A549 (cell line): Measurements from ENCODE around the gene ATXN7L1. TPM values are rescaled to one million over a fixed set of nuclear protein-coding genes. Genes with fewer than 3 reads are reported as not detected.

Experiments
- ATAC-seq, 2 experiments: fragments of 200-7000 bp in 1 of 2; fragments of >200 bp in 1 of 2; cut with Nextera tagmentation in 1 of 2; cut with Tn5 transposase in 1 of 2; 3 replicates each; pipeline versions ENCODE4 v1.8.0 to v1.9.1; 2018 to 2020; ENCODE audit warnings: mild to moderate bottlenecking in 1 of 2, moderate library complexity in 1 of 2
- CTCF ChIA-PET: fragments of 300-600 bp; sonication (Branson Sonifier 250); formaldehyde crosslinking; extraction: SDS; loops from one replicate; lab custom pipeline; 2021; ENCODE audit warnings: antibody characterized with exemption, inconsistent platforms; lab: Yijun Ruan, JAX
- POLR2A ChIA-PET: fragments of 350-600 bp; formaldehyde crosslinking; extraction: SDS; loops from one replicate; lab custom pipeline; 2021; ENCODE audit warnings: antibody characterized with exemption, inconsistent platforms; lab: Yijun Ruan, JAX
- DNase-seq, 2 experiments: peaks; one replicate each; pipeline versions ENCODE4 v3.0.0 to v3.0.0-alpha.2; 2011 to 2016; ENCODE audit warnings: low read depth in 1 of 2, low spot score in 1 of 2
- FAIRE-seq: peaks from 2 replicates; lab custom pipeline; 2011; peaks lifted over from hg19 to GRCh38; lab: Jason Lieb, UNC
- H3K27ac ChIP-seq, 2 experiments: fragments of >200 bp; sonication (Bioruptor Twin); formaldehyde crosslinking; 3 replicates each; pipeline ENCODE4 v1.5.1; 2016 to 2017
- H3K4me1 ChIP-seq: fragments of >200 bp; sonication (Bioruptor Twin); formaldehyde crosslinking; 3 replicates; pipeline ENCODE4 v1.6.1; 2016
- H3K4me2 ChIP-seq: fragments of >200 bp; sonication (Bioruptor Twin); formaldehyde crosslinking; 3 replicates; pipeline ENCODE4 v1.6.1; 2016
- H3K4me3 ChIP-seq: fragments of >200 bp; sonication (Bioruptor Twin); formaldehyde crosslinking; 3 replicates; pipeline ENCODE4 v1.5.1; 2016
- H3K9me3 ChIP-seq: fragments of >200 bp; sonication (Bioruptor Twin); formaldehyde crosslinking; 3 replicates; pipeline ENCODE4 v1.6.1; 2016
- BCL3 ChIP-seq: fragments of >200 bp; sonication (Bioruptor Twin); formaldehyde crosslinking; IDR thresholded peaks from 3 replicates; pipeline ENCODE4 v1.6.1; 2016
- CBX8 ChIP-seq: fragments of 200-600 bp; sonication (generic); IDR thresholded peaks from 2 replicates; pipeline ENCODE4 v1.6.1; 2016
- CTCF ChIP-seq: fragments of >200 bp; sonication (Bioruptor Twin); formaldehyde crosslinking; IDR thresholded peaks from 3 replicates; pipeline ENCODE4 v1.5.1; 2016
- EHMT2 ChIP-seq: fragments of 200-600 bp; sonication (generic); IDR thresholded peaks from 2 replicates; pipeline ENCODE4 v1.6.1; 2016; ENCODE audit warnings: antibody characterized with exemption, low read depth, mild to moderate bottlenecking, moderate library complexity
- HDAC2 ChIP-seq: fragments of 200-600 bp; sonication (generic); IDR thresholded peaks from 2 replicates; pipeline ENCODE4 v1.6.1; 2016
- HOXB13 ChIP-seq: fragments of 250-450 bp; sonication (Bioruptor Pico); IDR thresholded peaks from 2 replicates; pipeline ENCODE4 v1.5.0; 2020; ENCODE audit warnings: low read depth, mild to moderate bottlenecking, moderate library complexity
- HOXB5 ChIP-seq: fragments of 250-450 bp; sonication (Bioruptor Pico); IDR thresholded peaks from 2 replicates; pipeline ENCODE4 v1.5.0; 2020; ENCODE audit warnings: mild to moderate bottlenecking, moderate library complexity
- KDM1A ChIP-seq: fragments of 200-600 bp; sonication (generic); IDR thresholded peaks from 2 replicates; pipeline ENCODE4 v1.6.1; 2016; ENCODE audit warnings: low read depth, mild to moderate bottlenecking
- MYC ChIP-seq: IDR thresholded peaks from 2 replicates; pipeline ENCODE4 v1.6.1; 2012; ENCODE audit warnings: mild to moderate bottlenecking, inconsistent platforms, low read length, improper control_type of control experiment, borderline replicate concordance
- NFE2L2 ChIP-seq: fragments of 150-350 bp; conservative IDR thresholded peaks from 2 replicates; pipeline ENCODE4 v1.6.1; 2014; ENCODE audit warnings: low read length
- NPAS2 ChIP-seq: fragments of 250-450 bp; sonication (Bioruptor Pico); IDR thresholded peaks from 2 replicates; pipeline ENCODE4 v1.8.0; 2022; ENCODE audit warnings: mild to moderate bottlenecking, moderate library complexity, borderline replicate concordance
- RAD21 ChIP-seq, 2 experiments: fragments of >200 bp in 1 of 2; sonication (Bioruptor Twin) in 1 of 2; formaldehyde crosslinking in 1 of 2; IDR thresholded peaks in 1 of 2; conservative IDR thresholded peaks in 1 of 2; 2 replicates in 1 of 2; 3 replicates in 1 of 2; pipeline ENCODE4 v1.6.1; 2012 to 2018; ENCODE audit warnings: inconsistent platforms in 1 of 2
- RFX5 ChIP-seq: fragments of 450-650 bp; IDR thresholded peaks from 2 replicates; pipeline ENCODE4 v1.7.1; 2014; ENCODE audit warnings: antibody characterized with exemption, mild to moderate bottlenecking, moderate library complexity
- SMC3 ChIP-seq: fragments of >200 bp; sonication (Bioruptor Twin); formaldehyde crosslinking; IDR thresholded peaks from 3 replicates; pipeline ENCODE4 v1.6.1; 2018; ENCODE audit warnings: inconsistent platforms
- SREBF2 ChIP-seq: fragments of 450-650 bp; IDR thresholded peaks from 2 replicates; pipeline ENCODE4 v1.6.1; 2014; ENCODE audit warnings: mild to moderate bottlenecking, moderate library complexity
- TFCP2L1 ChIP-seq: fragments of 250-450 bp; sonication (Bioruptor Pico); IDR thresholded peaks from 2 replicates; pipeline ENCODE4 v1.5.0; 2021; ENCODE audit warnings: mild to moderate bottlenecking
- USF2 ChIP-seq: fragments of 450-650 bp; IDR thresholded peaks from 2 replicates; pipeline ENCODE4 v1.6.1; 2014; ENCODE audit warnings: antibody characterized with exemption
- ZNF302 ChIP-seq: fragments of 250-450 bp; sonication (Bioruptor Pico); IDR thresholded peaks from 2 replicates; pipeline ENCODE4 v1.9.0; 2021; ENCODE audit warnings: inconsistent platforms, mild to moderate bottlenecking, moderate library complexity
- WGBS: methylation state at CpG from one replicate; pipeline ENCODE4 v1.1.6; 2017; ENCODE audit errors: missing lambda C conversion rate; 5-methylcytosine and 5-hydroxymethylcytosine counted together
- polyA plus RNA-seq, 4 experiments: library from polyadenylated mRNA; depleted of rRNA in 3 of 4; stranded (reverse); fragments of >200 nt; fragmentation: RNase III in 1 of 4; extraction: RNeasy Plus Mini Kit Qiagen cat#74134 plus additional on column Dnase treatment in 1 of 4; gene quantifications; 2 replicates in 3 of 4; 3 replicates in 1 of 4; pipeline ENCODE4 v1.2.3, GENCODE V29; 2011 to 2017
- TF ChIP-seq, protein P1 (sequence below): IDR thresholded peaks from 2 replicates; pipeline ENCODE4 v1.6.1; 2012

Gene ATXN7L1
- polyA plus RNA-seq, 2 of the 4 experiments (the other 2 are of a cell fraction), result 4.5 to 5.7 TPM

DNA sequence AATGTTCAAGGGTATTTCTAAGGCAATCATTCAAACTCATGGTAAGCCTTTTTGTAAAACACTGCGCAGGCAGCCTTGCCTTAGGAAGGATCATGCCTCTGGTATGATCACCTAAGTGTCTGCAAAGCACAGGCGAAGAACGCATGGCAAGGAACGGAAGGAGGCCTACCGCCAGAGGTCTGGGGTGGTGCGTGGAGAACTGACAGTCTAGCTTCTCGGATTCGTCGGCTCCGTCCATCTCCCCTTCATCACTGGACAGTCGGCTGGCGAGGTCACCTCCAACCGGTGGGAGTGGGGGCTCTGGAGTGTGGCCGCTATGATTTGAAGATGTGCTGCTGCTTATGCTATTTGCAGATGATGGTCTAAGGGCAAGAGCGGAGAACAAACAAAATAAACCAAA, 252.5 kb downstream of the ATXN7L1 start:
- CTCF ChIA-PET, result no interaction called here
- 97% methylated on average over 15 of the region's 15 CpGs for WGBS

DNA sequence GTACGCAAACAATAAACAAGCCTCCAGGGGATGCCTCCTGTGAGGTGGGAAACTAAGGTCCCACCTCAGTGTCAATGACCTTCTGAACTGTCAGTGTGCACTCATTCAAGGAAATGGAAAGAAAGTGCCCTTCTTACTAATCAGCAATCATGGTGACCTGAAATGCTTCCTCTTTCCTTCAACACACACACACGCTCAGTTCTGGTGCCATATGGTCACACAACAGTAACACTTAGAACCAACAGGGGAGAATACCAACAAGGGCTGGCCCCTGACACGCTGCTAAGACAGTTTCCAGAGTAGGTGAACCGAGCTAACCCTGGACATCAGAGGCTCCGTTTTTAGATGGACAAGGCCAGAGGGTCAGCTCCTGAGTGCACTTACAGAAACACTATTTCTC, 253.0 kb downstream of the ATXN7L1 start:
- H3K9me3 ChIP-seq, result peaks cover 7% of the 10 kb centered on the region; the same call in 1 of the 3 replicates
- DNase-seq (no peak), FAIRE-seq (no peak), ATAC-seq (no peak)
- no peak overlapping the region for H3K4me3 ChIP-seq
- CTCF ChIA-PET, result interaction anchor here (0.6 kb wide), 1 partner anchor 24 kb away, joined by 4 read pairs; no protein-coding TSS in a partner anchor
- H3K27ac ChIP-seq, result no peak overlapping the region
- 86% methylated on average over 5 of the region's 5 CpGs for WGBS
- TF ChIP-seq CBX8 (no peak), BCL3 (no peak), SMC3 (no peak), SREBF2 (no peak), TFCP2L1 (CRISPR knock-in tag) (no peak), NFE2L2 (no peak), HDAC2 (no peak), NPAS2 (CRISPR knock-in tag) (no peak), MYC (no peak), HOXB13 (CRISPR knock-in tag) (no peak), RAD21 (conservative IDR thresholded peaks at IDR 0.05 in 1 of 2, IDR thresholded peaks at IDR 0.05 in 1 of 2) (no peak)
- TF ChIP-seq, protein P1, sequence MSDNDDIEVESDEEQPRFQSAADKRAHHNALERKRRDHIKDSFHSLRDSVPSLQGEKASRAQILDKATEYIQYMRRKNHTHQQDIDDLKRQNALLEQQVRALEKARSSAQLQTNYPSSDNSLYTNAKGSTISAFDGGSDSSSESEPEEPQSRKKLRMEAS, result no peak
- POLR2A ChIA-PET, result no interaction called here
- H3K4me2 ChIP-seq, result no peak overlapping the region
- H3K4me1 ChIP-seq, result no peaks in the 10 kb centered on the region

More for the DNA sequence above, 252.5 kb downstream of the ATXN7L1 start:
- TF ChIP-seq NPAS2 (CRISPR knock-in tag) (no peak), TFCP2L1 (CRISPR knock-in tag) (no peak), RFX5 (no peak), CBX8 (no peak), SMC3 (no peak), ZNF302 (CRISPR knock-in tag) (no peak), KDM1A (no peak), USF2 (no peak), EHMT2 (no peak), CTCF (no peak), HOXB5 (CRISPR knock-in tag) (no peak)
- TF ChIP-seq, protein P1, result no peak
- Histone ChIP-seq H3K4me2 (no peak overlapping the region), H3K4me1 (no peaks in the 10 kb centered on the region), H3K9me3 (peaks cover 7% of the 10 kb centered on the region; the same call in 1 of the 3 replicates), H3K27ac (no peak overlapping the region), H3K4me3 (no peak overlapping the region)
- FAIRE-seq, result no peak
- no peak for DNase-seq
- ATAC-seq, result no peak
- POLR2A ChIA-PET, result no interaction called here
